Ishikawa (cell line): ENCODE results near the gene ZNF441.

ENCODE experiments used
- CEBPB ChIP-seq: IDR thresholded peaks from 2 replicates; pipeline ENCODE4 v1.6.1; 2012
- CREB1 ChIP-seq: IDR thresholded peaks from 2 replicates; pipeline ENCODE4 v1.6.1; 2012; ENCODE audit warnings: low read depth
- EGR1 ChIP-seq: IDR thresholded peaks from 2 replicates; pipeline ENCODE4 v1.6.1; 2012
- EP300 ChIP-seq: IDR thresholded peaks from 2 replicates; pipeline ENCODE4 v1.6.1; 2012; ENCODE audit warnings: borderline replicate concordance
- FOXM1 ChIP-seq: IDR thresholded peaks from 2 replicates; pipeline ENCODE4 v1.6.1; 2012; ENCODE audit warnings: low read depth, borderline replicate concordance
- MAX ChIP-seq: IDR thresholded peaks from 2 replicates; pipeline ENCODE4 v1.6.1; 2012
- NFIC ChIP-seq: IDR thresholded peaks from 2 replicates; pipeline ENCODE4 v1.6.1; 2012
- RAD21 ChIP-seq: IDR thresholded peaks from 2 replicates; pipeline ENCODE4 v1.6.1; 2012; ENCODE audit warnings: low read depth
- TAF1 ChIP-seq: IDR thresholded peaks from 2 replicates; pipeline ENCODE4 v1.6.1; 2012; ENCODE audit warnings: low read depth, mild to moderate bottlenecking
- TCF12 ChIP-seq: IDR thresholded peaks from 2 replicates; pipeline ENCODE4 v1.6.1; 2012; ENCODE audit warnings: low read depth
- TEAD4 ChIP-seq: IDR thresholded peaks from 2 replicates; pipeline ENCODE4 v1.6.1; 2012
- USF1 ChIP-seq: IDR thresholded peaks from 2 replicates; pipeline ENCODE4 v1.6.1; 2012
- YY1 ChIP-seq: IDR thresholded peaks from 2 replicates; pipeline ENCODE4 v1.6.1; 2012; ENCODE audit warnings: low read depth
- ZBTB7A ChIP-seq: IDR thresholded peaks from 2 replicates; pipeline ENCODE4 v1.6.1; 2012; ENCODE audit warnings: low read depth
- TF ChIP-seq, protein P1 (sequence below): IDR thresholded peaks from 2 replicates; pipeline ENCODE4 v1.6.1; 2012; ENCODE audit warnings: low read depth, mild to moderate bottlenecking

The ZNF441 gene

DNA sequence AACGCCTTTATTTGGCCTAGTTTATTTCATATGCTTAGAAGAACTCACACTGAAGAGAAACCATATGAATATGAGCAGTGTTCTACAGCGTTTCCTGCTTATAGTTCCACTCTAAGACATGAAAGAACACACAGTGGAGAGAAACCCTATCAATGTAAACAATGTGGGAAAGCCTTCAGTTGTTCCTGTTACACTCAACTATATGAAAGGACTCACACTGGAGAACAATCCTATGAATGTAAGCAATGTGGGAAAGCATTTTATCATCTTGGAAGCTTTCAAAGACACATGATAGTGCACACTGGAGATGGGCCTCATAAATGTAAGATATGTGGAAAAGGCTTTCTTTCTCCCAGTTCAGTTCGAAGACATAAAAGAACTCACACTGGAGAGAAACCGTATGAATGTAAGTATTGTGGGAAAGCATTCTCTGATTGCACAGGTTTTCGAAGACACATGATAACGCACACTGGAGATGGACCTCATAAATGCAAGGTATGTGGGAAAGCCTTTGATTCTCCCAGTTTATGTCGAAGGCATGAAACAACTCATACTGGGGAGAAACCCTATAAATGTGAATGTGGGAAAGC is 13.7 kb downstream of the ZNF441 start:
- no peak for TF ChIP-seq TAF1
- no peak for TF ChIP-seq YY1
- TF ChIP-seq EGR1 = no peak
- no peak for TF ChIP-seq EP300
- TF ChIP-seq CREB1 = no peak
- TF ChIP-seq TEAD4 = no peak
- TF ChIP-seq FOXM1 = no peak
- no peak for TF ChIP-seq MAX
- no peak for TF ChIP-seq NFIC

GRCh38 chr19:11781295-11782057 is 14.7 kb downstream of the ZNF441 start:
- no peak for TF ChIP-seq FOXM1
- TF ChIP-seq EGR1 = no peak
- no peak for TF ChIP-seq TCF12
- no peak for TF ChIP-seq ZBTB7A
- TF ChIP-seq USF1 = no peak
- TF ChIP-seq NFIC = no peak
- no peak for TF ChIP-seq TAF1

- TF ChIP-seq, protein P1, sequence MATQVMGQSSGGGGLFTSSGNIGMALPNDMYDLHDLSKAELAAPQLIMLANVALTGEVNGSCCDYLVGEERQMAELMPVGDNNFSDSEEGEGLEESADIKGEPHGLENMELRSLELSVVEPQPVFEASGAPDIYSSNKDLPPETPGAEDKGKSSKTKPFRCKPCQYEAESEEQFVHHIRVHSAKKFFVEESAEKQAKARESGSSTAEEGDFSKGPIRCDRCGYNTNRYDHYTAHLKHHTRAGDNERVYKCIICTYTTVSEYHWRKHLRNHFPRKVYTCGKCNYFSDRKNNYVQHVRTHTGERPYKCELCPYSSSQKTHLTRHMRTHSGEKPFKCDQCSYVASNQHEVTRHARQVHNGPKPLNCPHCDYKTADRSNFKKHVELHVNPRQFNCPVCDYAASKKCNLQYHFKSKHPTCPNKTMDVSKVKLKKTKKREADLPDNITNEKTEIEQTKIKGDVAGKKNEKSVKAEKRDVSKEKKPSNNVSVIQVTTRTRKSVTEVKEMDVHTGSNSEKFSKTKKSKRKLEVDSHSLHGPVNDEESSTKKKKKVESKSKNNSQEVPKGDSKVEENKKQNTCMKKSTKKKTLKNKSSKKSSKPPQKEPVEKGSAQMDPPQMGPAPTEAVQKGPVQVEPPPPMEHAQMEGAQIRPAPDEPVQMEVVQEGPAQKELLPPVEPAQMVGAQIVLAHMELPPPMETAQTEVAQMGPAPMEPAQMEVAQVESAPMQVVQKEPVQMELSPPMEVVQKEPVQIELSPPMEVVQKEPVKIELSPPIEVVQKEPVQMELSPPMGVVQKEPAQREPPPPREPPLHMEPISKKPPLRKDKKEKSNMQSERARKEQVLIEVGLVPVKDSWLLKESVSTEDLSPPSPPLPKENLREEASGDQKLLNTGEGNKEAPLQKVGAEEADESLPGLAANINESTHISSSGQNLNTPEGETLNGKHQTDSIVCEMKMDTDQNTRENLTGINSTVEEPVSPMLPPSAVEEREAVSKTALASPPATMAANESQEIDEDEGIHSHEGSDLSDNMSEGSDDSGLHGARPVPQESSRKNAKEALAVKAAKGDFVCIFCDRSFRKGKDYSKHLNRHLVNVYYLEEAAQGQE = no peak
- TF ChIP-seq EP300 = no peak
- no peak for TF ChIP-seq CREB1
- no peak for TF ChIP-seq MAX
- TF ChIP-seq YY1 = no peak
- no peak for TF ChIP-seq ZBTB7A
These were observed 17.0 kb downstream of the ZNF441 start for GRCh38 chr19:11783767-11784166.

DNA sequence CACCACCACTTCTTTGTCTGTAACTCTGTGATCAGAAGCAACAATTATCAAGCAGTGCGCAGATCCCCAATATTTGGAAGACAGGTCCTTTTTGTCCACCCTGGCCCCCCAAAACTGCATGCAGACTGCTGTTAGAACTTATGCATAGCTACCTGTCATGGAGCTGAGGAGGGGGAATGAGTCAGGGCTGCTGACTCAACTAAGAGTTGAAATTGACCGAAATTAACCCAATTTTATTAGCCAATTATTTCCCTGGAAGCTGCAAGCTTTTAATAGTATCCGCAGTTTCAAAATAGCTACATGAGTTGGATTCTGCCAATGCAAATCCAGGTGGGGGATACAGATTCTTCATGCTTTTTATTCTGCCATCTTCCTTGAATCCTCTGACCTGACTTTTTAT is 17.6 kb downstream of the ZNF441 start:
- no peak for TF ChIP-seq CREB1
- no peak for TF ChIP-seq ZBTB7A
- no peak for TF ChIP-seq TEAD4
- no peak for TF ChIP-seq TAF1
- no peak for TF ChIP-seq YY1
- no peak for TF ChIP-seq RAD21
- TF ChIP-seq FOXM1 = no peak
- no peak for TF ChIP-seq MAX

- no peak for TF ChIP-seq EGR1
- TF ChIP-seq YY1 = no peak
- TF ChIP-seq MAX = no peak
- TF ChIP-seq ZBTB7A = no peak
- TF ChIP-seq FOXM1 = no peak
- no peak for TF ChIP-seq CEBPB
- TF ChIP-seq CREB1 = no peak
- TF ChIP-seq TAF1 = no peak
- TF ChIP-seq TEAD4 = no peak
- no peak for TF ChIP-seq TCF12
- no peak for TF ChIP-seq USF1
- TF ChIP-seq EP300 = no peak
- TF ChIP-seq, protein P1 = no peak
- TF ChIP-seq RAD21 = no peak
- no peak for TF ChIP-seq NFIC
These were observed 20.7 kb downstream of the ZNF441 start for GRCh38 chr19:11787536-11787935.
